Endothelial cell of umbilical vein (primary cell): Measurements from ENCODE around the gene CFAP45. TPM values are rescaled to one million over a fixed set of nuclear protein-coding genes. Genes with fewer than 3 reads are reported as not detected.

Experiments
- BruUV-seq: library from RNA; stranded (reverse); fragments of 400-500 nt; replicated peaks from 2 replicates; lab custom pipeline; 2021; lab: Mats Ljungman, UMichigan
- CTCF ChIA-PET: fragments of 300-600, 350-600 bp; sonication (Branson Sonifier 250); formaldehyde crosslinking; loops from one replicate; lab custom pipeline; 2021; ENCODE audit warnings: antibody characterized with exemption, inconsistent platforms; lab: Charles Lee
- POLR2A ChIA-PET: fragments of 300-600, 350-600 bp; sonication (Branson Sonifier 250); formaldehyde crosslinking; loops from one replicate; lab custom pipeline; 2021; ENCODE audit warnings: antibody characterized with exemption, inconsistent platforms; lab: Charles Lee
- DNase-seq: peaks from one replicate; pipeline ENCODE4 v3.0.0-alpha.2; 2011; ENCODE audit warnings: low read depth, low spot score
- FAIRE-seq: peaks from 2 replicates; lab custom pipeline; 2011; peaks lifted over from hg19 to GRCh38; lab: Jason Lieb, UNC
- H2AFZ ChIP-seq: 2 replicates; pipeline ENCODE4 v1.6.0; 2012; ENCODE audit warnings: low read depth, low read length, control low read depth, inconsistent platforms
- H3K27ac ChIP-seq: 2 replicates; pipeline ENCODE4 v1.5.1; 2011; ENCODE audit warnings: low read depth, mild to moderate bottlenecking, control low read depth, low read length, moderate library complexity; ENCODE audit not compliant: insufficient read depth
- H3K27me3 ChIP-seq, 2 experiments: 2 replicates each; pipeline versions ENCODE4 v1.6.0 to v1.6.1; 2011; ENCODE audit warnings: low read length in 2 of 2, mixed read lengths in 1 of 2; ENCODE audit not compliant: control insufficient read depth in 2 of 2, insufficient read depth in 2 of 2
- H3K36me3 ChIP-seq, 2 experiments: 2 replicates in 1 of 2; 3 replicates in 1 of 2; pipeline ENCODE4 v1.5.1; 2011; ENCODE audit warnings: low read length in 2 of 2, mild to moderate bottlenecking in 1 of 2, moderate library complexity in 1 of 2; ENCODE audit not compliant: control insufficient read depth in 2 of 2, insufficient read depth in 2 of 2; ENCODE audit errors: extremely low read depth in 1 of 2
- H3K4me1 ChIP-seq: 3 replicates; pipeline ENCODE4 v1.5.1; 2011; ENCODE audit warnings: mild to moderate bottlenecking, low read length; ENCODE audit not compliant: control insufficient read depth, insufficient read depth; ENCODE audit errors: extremely low read depth
- H3K4me2 ChIP-seq: 2 replicates; pipeline ENCODE4 v1.6.1; 2011; ENCODE audit warnings: low read length, control low read depth, mixed read lengths; ENCODE audit not compliant: insufficient read depth
- H3K4me3 ChIP-seq, 3 experiments: fragments of 200-600 bp in 1 of 3; sonication (generic), shearing (Covaris generic) in 1 of 3; replicated peaks in 1 of 3; 2 replicates each; pipeline ENCODE4 v1.5.1; 2011 to 2016; ENCODE audit warnings: control low read depth in 3 of 3, low read length in 3 of 3, mild to moderate bottlenecking in 2 of 3, inconsistent platforms in 1 of 3, low read depth in 1 of 3, moderate library complexity in 1 of 3; ENCODE audit not compliant: insufficient read depth in 1 of 3
- H3K79me2 ChIP-seq: 2 replicates; pipeline ENCODE4 v1.6.0; 2012; ENCODE audit warnings: low read length, inconsistent platforms; ENCODE audit not compliant: control insufficient read depth, insufficient read depth
- H3K9ac ChIP-seq: replicated peaks from 2 replicates; pipeline ENCODE3; 2011; ENCODE audit warnings: low read length, control low read depth; ENCODE audit not compliant: insufficient read depth; ENCODE audit errors: extremely low read depth
- H3K9me1 ChIP-seq: replicated peaks from 3 replicates; pipeline ENCODE4 v1.6.0; 2011; ENCODE audit warnings: mild to moderate bottlenecking, low read length; ENCODE audit not compliant: control insufficient read depth, insufficient read depth; ENCODE audit errors: extremely low read depth
- H3K9me3 ChIP-seq: replicated peaks from 2 replicates; pipeline ENCODE4 v1.5.1; 2012; ENCODE audit warnings: low read length, inconsistent platforms; ENCODE audit not compliant: control insufficient read depth, insufficient read depth
- H4K20me1 ChIP-seq: replicated peaks from 2 replicates; pipeline ENCODE3; 2011; ENCODE audit warnings: mild to moderate bottlenecking, low read length; ENCODE audit not compliant: control insufficient read depth, insufficient read depth; ENCODE audit errors: extremely low read depth
- CTCF ChIP-seq, 2 donors: IDR thresholded peaks; 1 replicate in 1 of 2; 2 replicates in 1 of 2; pipeline ENCODE4 v1.5.1; 2011; ENCODE audit warnings: low read length in 2 of 2, mild to moderate bottlenecking in 2 of 2, moderate library complexity in 2 of 2, control low read depth in 1 of 2, inconsistent platforms in 1 of 2, low read depth in 1 of 2; ENCODE audit not compliant: insufficient read depth in 1 of 2; ENCODE audit errors: extremely low read depth in 1 of 2
- EZH2 ChIP-seq: IDR thresholded peaks from 2 replicates; pipeline ENCODE4 v1.6.1; 2012; ENCODE audit warnings: borderline replicate concordance, low read depth, mild to moderate bottlenecking, moderate library complexity, low read length, inconsistent platforms; ENCODE audit not compliant: severe bottlenecking
- FOS ChIP-seq: IDR thresholded peaks from 2 replicates; pipeline ENCODE4 v1.6.1; 2011; ENCODE audit warnings: mild to moderate bottlenecking, low read length, moderate library complexity, borderline replicate concordance; ENCODE audit not compliant: insufficient read depth
- GATA2 ChIP-seq: IDR thresholded peaks from 2 replicates; pipeline ENCODE4 v1.7.0; 2011; ENCODE audit warnings: low read depth, mild to moderate bottlenecking, moderate library complexity, mixed read lengths, low read length; ENCODE audit not compliant: insufficient read length, insufficient read depth
- JUN ChIP-seq: IDR thresholded peaks from 2 replicates; pipeline ENCODE4 v1.6.1; 2011; ENCODE audit warnings: borderline replicate concordance, low read depth; ENCODE audit not compliant: insufficient read length, insufficient read depth
- MAX ChIP-seq: IDR thresholded peaks from 2 replicates; pipeline ENCODE4 v1.6.1; 2011; ENCODE audit not compliant: insufficient read depth, insufficient read length
- MYC ChIP-seq: IDR thresholded peaks from one replicate; pipeline ENCODE4 v1.6.1; 2011; ENCODE audit warnings: mild to moderate bottlenecking, low read depth, low read length
- POLR2A ChIP-seq: IDR thresholded peaks from 2 replicates; pipeline ENCODE4 v1.6.1; 2012; ENCODE audit warnings: low read depth, mild to moderate bottlenecking, control low read depth, low read length
- POLR2AphosphoS5 ChIP-seq: IDR thresholded peaks from 2 replicates; pipeline ENCODE4 v1.6.1; 2012; ENCODE audit warnings: low read depth, mild to moderate bottlenecking, control low read depth, low read length, moderate library complexity; ENCODE audit not compliant: insufficient read depth
- dilution Hi-C: fragments of 300-500 bp; cut with MboI; formaldehyde crosslinking; loops from one replicate; pipeline ENCODE4 v1.15.0; 2019; ENCODE audit warnings: low sequenced_read_pairs; ENCODE audit not compliant: extremely low pct_ligation_motif_present
- intact Hi-C: fragments of 100-400 bp; cut with micrococcal nuclease; formaldehyde crosslinking; loops from one replicate; pipeline ENCODE4 v1.10.0; 2022
- polyA plus RNA-seq, 4 experiments: library from polyadenylated mRNA; depleted of rRNA in 3 of 4; stranded (reverse) in 3 of 4; unstranded in 1 of 4; fragments of >200 nt; gene quantifications; 2 replicates each; pipeline versions ENCODE4 v1.2.1 to v1.2.3, GENCODE V29; 2011 to 2012; ENCODE audit warnings: missing spikeins in 1 of 4
- total RNA-seq: library from RNA; stranded (reverse); gene quantifications from 2 replicates; pipeline ENCODE4 v1.2.3, GENCODE V29; 2021

Gene CFAP45
- total and polyA plus RNA-seq, 2 donors (not counting 3 experiments of a cell fraction or from before 2014, with no cell fraction given), result 0.25 to 2.5 TPM

- POLR2A ChIA-PET, result interaction anchor here (0.5 to 2.3 kb wide), 5 partner anchors 9 to 303 kb away, joined by 3 to 9 read pairs (median 3); partner anchors contain the start of gene DUSP23
- Histone ChIP-seq H3K36me3 (peaks cover 0 to 3% of the 10 kb centered on the region in 2 experiments), H3K4me2 (peak within 1 kb of the TSS; percentile 85), H3K4me1 (peaks cover 27% of the 10 kb centered on the region), H3K9ac (peak within 1 kb of the TSS; percentile 100), H3K9me3 (no peaks in the 10 kb centered on the region), H2AFZ (peak within 1 kb of the TSS; percentile 21), H4K20me1 (no peaks in the 10 kb centered on the region), H3K9me1 (no peaks in the 10 kb centered on the region), H3K4me3 (peak within 1 kb of the TSS; percentile 46 to 78 (median 71)), H3K27me3 (no peaks in the 10 kb centered on the region), H3K79me2 (peaks cover 52% of the 10 kb centered on the region), H3K27ac (peak within 1 kb of the TSS; percentile 98)
- DNase-seq (peak; percentile 93), FAIRE-seq (peak; percentile 94)
- CTCF ChIA-PET, result interaction anchor here (0.8 to 7.5 kb wide), 8 partner anchors 9 to 126 kb away, joined by 3 to 71 read pairs (median 4); partner anchors contain the start of gene IGSF9
- intact Hi-C loops (loop anchor here (1.0 to 10.0 kb wide), 7 partner anchors 9 to 1910 kb away; partner anchors contain the start of gene IGSF9), dilution Hi-C loops (no loop called here)
- TF ChIP-seq POLR2AphosphoS5, result peak; percentile 98
- TF ChIP-seq CTCF (IDR thresholded peaks at IDR 0.05; ENCODE audit: extremely low read depth in 1 of 2, insufficient read depth in 1 of 2, low read depth in 1 of 2, low read length in 2 of 2), result no peak
- TF ChIP-seq POLR2A, result peak; percentile 98
- TF ChIP-seq GATA2, result no peak
- TF ChIP-seq MAX, result peak; percentile 69
- no peak for TF ChIP-seq FOS
- no peak for TF ChIP-seq JUN
- TF ChIP-seq EZH2, result no peak
- no peak for TF ChIP-seq MYC
- TSS peak; percentile 48 for BruUV-seq
These were observed 25.1 kb upstream of the CFAP45 start, which contains the start of gene TAGLN2 for GRCh38 chr1:159924791-159925718. TSS of gene TAGLN2 (minus strand) at chr1:159925507. CDS start at chr1:159920509, 4,998 bp downstream.
